HG03354 (cell line): ENCODE data around the gene ABCG1.
A peak's percentile ranks its signal among the peaks of the same experiment; 100 is the strongest.

Source experiments
- ATAC-seq: cut with Tn5 transposase; IDR thresholded peaks from one replicate; pipeline ENCODE4 v1.9.1; 2021; ENCODE audit warnings: mild to moderate bottlenecking; ENCODE audit not compliant: unreplicated experiment, poor library complexity, severe bottlenecking

The ABCG1 gene

DNA sequence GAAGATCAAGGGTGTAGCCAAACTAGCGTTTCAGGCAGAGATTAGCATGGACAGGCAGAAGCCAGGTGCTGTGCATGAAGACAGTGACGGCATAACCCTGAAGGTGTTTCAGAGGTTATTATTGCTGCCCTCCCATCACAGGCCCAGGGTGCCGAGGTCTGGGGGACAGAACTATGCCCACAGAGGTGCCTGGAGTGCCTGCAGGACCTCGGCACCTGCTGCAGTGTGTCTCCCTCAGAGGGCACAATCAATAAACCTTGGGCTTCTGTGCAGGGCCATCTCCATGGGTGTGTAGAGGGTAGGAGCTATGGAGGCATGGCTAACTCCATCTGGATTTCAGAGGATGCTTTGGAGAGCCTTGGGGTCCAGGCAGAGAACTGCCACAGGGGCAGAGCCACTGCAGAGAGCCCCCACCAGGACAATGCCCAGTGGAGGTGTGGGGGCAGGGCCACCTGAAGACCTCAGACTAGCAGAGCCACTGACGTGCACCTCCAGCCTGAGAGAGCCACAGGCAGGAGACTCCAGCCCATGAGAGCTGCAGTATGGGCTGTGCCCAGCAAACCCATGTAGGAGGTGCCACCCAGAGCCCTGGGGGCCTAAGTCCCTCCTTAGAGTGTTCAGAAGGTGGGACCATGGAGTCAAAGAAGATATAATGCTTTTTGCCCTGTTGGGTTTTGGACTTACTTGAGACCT is 5.7 kb upstream of the ABCG1 start:
- ATAC-seq: no peak

DNA sequence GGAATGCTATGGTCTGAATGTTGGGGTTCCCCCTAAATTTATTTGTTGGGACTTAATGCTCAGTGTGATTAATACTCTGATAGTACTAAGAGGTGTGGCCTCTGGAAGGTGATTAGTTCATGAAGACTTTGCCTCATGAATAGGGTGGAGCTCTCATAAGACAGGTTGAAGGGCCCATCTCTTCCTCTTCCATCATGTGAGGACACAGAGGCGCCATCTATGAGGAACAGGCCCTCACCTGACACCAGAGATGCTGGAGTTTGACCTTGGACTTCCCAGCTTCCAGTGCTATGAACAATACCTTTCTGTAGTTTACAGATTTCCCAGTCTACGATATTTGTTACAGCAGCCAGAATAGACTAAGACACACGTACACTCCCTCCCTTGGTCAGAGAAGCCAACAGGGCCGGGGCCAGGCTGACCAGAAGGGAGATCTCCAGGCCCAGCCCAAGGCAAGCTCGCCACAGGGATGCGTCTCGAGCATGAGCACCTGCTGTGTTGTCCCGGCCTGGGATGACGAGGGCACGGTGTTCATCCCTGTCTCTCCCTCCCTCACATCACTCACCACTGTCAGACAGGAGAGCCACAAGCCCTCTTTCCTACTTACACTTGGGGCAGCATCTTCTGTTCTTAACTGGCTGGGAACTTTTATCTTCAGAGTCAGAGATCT is 4.7 kb upstream of the ABCG1 start:
- ATAC-seq: no peak

GRCh38 chr21:42214921-42215320 is 4.0 kb upstream of the ABCG1 start:
- no peak for ATAC-seq

- ATAC-seq: no peak
Observed at GRCh38 chr21:42215942-42216725, 2.8 kb upstream of the ABCG1 start.

- no peak for ATAC-seq
Observed at GRCh38 chr21:42216726-42217572, 2.0 kb upstream of the ABCG1 start.

- peak; percentile 18 for ATAC-seq
Observed at GRCh38 chr21:42219606-42220137, 732 bp downstream of the ABCG1 start.

- peak; percentile 76 for ATAC-seq
Observed at GRCh38 chr21:42220138-42220701, 1.3 kb downstream of the ABCG1 start.

DNA sequence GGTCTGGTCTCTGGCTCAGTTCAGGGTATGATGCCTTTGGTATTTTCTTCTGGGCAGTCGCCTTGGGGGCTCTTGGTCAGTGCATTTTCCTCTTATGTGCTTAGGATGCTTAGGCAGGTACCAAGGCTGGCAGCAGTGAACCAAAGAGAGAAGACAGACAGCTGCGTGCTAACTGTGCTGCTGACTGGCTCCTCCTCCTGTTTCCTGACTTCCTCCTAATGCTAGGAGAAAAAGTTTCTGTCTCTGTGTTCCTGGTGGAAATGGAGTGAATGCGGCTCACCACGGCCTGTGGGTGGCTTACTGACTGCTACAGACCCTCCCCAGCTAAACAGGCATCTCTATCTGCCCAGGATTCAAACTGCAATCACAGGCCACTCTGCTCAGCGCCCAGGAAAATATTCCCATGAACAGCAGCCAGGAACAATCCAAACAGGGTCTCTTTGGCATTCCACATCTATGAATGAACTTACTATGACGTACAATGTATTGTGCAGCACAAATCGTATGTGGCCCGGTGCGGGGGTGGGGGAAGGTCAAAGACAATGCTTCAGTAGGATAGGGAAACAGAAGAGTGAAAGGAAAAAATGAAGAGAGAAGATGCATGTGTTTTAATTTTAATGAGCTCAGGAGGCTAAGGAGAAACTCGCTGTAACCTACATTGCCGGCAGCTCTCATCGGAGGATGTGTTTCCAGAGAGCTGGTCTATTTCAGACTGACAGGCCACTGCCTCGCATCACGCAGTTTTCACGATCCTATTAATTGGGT is 2.8 kb downstream of the ABCG1 start:
- ATAC-seq: no peak

- no peak for ATAC-seq
Observed at GRCh38 chr21:42222386-42222785, 3.4 kb downstream of the ABCG1 start.

- no peak for ATAC-seq
Observed at GRCh38 chr21:42222821-42223390, 4.0 kb downstream of the ABCG1 start.

DNA sequence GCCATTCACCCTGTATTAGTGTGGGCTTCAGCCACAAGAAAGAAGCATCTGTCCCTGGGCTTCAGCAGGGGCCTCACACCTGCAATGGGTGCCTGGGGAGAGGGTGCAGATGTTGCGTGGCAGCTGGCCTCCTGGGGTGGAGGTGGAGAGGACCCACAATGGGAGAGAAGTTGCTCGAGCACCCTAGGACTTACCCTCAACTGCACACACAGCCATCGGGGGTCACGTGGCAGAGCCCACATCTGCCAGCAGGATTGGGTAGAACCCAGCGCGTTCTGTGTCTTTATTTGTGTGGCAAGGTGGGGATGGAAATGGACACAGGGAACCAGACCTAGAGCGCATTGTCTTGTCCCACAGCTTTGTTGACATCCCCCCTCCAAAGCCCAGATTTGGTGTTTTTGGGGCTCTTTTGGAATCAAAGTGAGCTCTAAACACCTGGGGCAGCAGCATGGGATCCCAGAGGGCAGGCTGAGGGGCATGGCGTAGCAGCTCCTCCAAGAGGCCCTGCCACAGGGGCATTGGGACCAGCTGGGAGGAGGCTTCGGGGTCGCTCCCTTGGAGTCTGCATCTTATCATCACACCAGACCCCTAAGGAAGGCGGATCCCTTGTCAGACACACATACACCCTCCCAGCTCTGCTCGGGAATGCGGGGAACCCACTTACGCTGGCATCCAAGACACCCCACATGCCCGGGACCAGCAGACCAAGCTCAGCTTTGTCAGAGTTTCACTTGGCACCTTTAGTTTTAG is 5.1 kb downstream of the ABCG1 start:
- ATAC-seq: no peak

DNA sequence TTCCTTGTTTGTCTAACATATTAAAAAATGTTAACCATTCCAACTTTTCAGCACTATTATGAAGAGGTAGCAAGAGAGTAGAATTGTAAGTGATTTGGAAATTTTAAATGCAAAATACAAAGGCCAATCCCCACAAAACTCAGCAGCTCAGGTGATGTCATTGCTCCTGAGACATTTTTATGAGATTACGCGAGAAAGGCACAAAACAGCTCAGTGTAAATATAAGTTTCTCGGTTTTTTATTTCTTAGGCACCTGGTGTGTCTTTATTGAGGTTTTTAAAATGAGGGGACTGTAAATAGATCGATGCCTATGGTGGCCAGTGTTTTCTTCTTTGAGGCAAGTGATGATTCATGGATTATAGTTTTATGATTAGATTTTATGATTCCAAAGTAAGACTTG is 6.1 kb downstream of the ABCG1 start:
- no peak for ATAC-seq

DNA sequence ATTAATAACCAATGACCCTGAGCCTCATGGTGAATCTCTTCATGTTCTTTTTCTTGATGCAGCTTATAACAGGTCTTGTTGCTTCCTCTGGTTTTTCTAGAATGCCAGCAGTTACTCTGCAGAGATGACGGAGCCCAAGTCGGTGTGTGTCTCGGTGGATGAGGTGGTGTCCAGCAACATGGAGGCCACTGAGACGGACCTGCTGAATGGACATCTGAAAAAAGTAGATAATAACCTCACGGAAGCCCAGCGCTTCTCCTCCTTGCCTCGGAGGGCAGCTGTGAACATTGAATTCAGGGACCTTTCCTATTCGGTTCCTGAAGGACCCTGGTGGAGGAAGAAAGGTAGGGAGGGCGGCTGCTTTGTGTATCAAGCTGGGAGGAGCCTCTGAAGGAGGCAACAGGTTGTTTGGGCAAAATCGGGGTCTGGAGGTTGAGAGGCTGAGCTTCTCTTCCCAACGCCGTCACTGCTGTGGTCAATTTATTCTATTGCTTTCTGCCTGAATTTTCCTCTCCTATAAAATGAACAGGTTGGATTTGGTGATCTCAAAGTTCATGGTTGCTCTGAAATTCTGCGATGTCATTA is 6.7 kb downstream of the ABCG1 start:
- no peak for ATAC-seq

DNA sequence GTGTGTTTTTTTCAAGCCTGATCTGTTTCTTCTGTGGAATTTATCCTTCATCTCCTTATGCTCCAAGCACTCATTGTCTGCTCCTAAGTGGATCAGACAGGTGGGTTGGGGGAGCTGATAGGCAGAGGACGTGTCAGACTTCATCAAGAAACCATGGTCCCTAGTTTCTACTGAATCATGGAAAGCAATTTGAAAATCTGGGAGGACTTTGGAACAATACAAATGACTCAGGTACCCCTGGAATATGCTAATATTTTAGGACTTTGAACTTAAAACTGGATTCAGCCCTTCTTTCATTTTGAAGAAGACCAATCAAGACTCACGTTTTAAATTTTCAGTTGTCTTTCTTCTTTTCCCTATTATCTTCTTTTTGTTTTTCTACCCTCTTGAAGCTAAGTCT is 7.7 kb downstream of the ABCG1 start:
- ATAC-seq: no peak

DNA sequence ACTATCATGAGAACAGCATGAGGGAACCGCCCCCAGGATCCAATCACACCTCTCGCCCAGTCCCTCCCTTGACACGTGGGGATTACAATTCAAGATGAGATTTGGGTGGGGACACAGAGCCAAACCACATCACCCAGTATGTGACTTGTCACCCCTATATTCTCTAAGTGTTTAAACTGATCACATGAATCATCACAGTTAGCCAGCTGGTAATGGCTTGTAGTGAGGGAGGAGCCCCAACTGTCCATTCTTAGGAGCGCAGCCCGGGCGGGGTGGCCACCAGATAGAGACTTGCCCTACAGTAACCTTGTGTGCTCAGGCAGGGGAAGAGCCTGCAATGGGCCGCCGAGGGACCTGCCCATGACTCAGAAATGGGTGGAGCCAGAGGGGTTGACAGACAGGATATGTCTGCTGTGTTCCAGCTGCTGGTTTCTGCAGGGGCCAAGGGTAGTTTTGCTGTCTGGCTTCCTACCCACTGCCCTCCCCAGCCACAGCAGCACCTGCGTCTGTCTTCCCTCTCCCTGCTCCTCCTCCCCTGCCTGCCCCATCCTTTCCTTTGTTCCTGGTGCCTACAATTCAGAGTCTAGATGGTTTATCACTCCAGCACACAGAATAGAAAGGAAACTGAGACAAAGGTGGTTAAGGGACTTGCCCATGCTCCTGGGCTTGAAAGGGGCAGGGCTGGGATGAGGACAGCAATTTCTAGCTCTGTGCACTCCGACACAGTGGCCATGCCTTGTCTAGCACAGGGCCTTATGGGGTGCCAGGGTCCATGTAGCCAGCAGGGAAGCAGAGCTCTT is 9.2 kb downstream of the ABCG1 start:
- peak; percentile 91 for ATAC-seq

- no peak for ATAC-seq
Observed at GRCh38 chr21:42228709-42229220, 9.8 kb downstream of the ABCG1 start.
